ENCODE results near the gene CACNA1I.

DNA sequence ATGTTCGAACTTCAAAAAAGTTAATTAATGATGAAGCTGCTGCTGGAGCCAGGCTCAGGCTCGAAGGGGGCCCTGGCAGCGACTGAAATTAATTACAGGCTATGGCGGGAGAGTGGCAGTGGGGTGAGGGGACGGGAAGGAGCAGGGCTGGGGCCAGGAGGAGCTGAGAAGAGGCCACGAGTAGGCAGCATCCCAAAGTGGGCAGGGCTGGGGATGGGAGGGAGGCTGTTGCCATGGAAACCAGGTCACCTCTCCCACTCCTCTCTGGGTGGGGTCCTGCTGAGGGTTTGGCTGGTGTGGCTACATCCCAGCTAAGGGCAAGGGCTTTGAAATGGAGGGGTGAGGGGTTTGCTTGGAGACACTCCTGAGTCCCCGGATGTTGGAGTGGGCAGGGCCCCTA is 23.9 kb downstream of the CACNA1I start:
- TF ChIP-seq, protein P1, sequence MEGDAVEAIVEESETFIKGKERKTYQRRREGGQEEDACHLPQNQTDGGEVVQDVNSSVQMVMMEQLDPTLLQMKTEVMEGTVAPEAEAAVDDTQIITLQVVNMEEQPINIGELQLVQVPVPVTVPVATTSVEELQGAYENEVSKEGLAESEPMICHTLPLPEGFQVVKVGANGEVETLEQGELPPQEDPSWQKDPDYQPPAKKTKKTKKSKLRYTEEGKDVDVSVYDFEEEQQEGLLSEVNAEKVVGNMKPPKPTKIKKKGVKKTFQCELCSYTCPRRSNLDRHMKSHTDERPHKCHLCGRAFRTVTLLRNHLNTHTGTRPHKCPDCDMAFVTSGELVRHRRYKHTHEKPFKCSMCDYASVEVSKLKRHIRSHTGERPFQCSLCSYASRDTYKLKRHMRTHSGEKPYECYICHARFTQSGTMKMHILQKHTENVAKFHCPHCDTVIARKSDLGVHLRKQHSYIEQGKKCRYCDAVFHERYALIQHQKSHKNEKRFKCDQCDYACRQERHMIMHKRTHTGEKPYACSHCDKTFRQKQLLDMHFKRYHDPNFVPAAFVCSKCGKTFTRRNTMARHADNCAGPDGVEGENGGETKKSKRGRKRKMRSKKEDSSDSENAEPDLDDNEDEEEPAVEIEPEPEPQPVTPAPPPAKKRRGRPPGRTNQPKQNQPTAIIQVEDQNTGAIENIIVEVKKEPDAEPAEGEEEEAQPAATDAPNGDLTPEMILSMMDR (IDR thresholded peaks at IDR 0.05; ENCODE audit: insufficient read depth, low read length, poor library complexity, severe bottlenecking), result no peak
- TF ChIP-seq EZH2phosphoT487 (conservative IDR thresholded peaks at IDR 0.05; ENCODE audit: low read length), result no peak

Data from SU-DHL-6 (cell line).